Cardiac septum (tissue), 1 donor: Measurements from ENCODE around the gene MAPK8IP3. TPM values are rescaled to one million over a fixed set of nuclear protein-coding genes. Genes with fewer than 3 reads are reported as not detected.
"Not testable (repeated sequence)": the region's sequence is repeated elsewhere in the genome, so short reads cannot be mapped to it uniquely, and the experiment has no call there.

Experiments used
- DNase-seq: peaks from one replicate; pipeline ENCODE4 v3.0.0-alpha.2; 2020; ENCODE audit warnings: low spot score
- intact Hi-C: fragments of 100-400 bp; cut with DNase I; formaldehyde crosslinking; loops from one replicate; pipeline ENCODE4 v1.14.0; 2022
- total RNA-seq: library from RNA; stranded (reverse); fragmentation: NEBNext Ultra II Directional; extraction: Animal tissue kit (Norgen Biotek cat#: 25700); gene quantifications from one replicate; pipeline ENCODE4 v1.2.1, GENCODE V29; 2021
- donor health status: DM: no; HTN: no; CAD: no.

MAPK8IP3 gene
- total RNA-seq, 1 donor from 2014 or later: 71.4 TPM

DNA sequence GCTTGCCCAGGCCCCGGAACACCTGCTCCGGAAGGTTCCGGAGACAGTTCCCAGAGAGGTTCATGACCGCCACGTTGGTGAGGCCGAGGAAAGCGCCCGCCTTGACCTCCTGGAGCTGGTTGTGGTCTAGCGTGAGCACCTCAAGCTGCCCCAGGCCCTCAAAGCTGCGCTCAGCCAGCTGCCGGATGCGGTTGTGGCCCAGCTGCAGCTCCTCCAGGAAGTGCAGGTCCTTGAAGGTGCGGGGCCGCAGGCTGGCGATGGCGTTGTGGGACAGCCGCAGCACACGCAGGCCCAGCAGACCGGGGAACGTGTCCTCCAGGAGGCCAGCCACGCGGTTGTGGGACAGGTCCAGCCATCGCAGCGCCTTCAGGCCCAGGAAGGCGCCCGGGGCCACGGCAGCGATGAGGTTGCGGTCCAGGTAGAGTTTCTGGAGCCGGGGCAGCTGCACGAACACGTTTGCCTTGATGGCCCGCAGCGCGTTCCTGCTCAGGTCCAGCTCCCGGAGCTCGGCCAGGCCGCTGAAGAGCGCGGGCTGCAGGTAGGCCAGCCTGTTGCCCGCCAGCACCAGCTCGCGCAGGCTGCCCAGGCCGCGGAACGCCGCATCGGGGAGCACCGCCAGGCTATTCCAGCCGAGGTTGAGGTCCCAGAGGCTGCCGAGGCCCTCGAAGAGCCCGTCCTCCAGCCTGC is 85.4 kb downstream of the MAPK8IP3 start:
- intact Hi-C loops: no loop called here
- no peak for DNase-seq

DNA sequence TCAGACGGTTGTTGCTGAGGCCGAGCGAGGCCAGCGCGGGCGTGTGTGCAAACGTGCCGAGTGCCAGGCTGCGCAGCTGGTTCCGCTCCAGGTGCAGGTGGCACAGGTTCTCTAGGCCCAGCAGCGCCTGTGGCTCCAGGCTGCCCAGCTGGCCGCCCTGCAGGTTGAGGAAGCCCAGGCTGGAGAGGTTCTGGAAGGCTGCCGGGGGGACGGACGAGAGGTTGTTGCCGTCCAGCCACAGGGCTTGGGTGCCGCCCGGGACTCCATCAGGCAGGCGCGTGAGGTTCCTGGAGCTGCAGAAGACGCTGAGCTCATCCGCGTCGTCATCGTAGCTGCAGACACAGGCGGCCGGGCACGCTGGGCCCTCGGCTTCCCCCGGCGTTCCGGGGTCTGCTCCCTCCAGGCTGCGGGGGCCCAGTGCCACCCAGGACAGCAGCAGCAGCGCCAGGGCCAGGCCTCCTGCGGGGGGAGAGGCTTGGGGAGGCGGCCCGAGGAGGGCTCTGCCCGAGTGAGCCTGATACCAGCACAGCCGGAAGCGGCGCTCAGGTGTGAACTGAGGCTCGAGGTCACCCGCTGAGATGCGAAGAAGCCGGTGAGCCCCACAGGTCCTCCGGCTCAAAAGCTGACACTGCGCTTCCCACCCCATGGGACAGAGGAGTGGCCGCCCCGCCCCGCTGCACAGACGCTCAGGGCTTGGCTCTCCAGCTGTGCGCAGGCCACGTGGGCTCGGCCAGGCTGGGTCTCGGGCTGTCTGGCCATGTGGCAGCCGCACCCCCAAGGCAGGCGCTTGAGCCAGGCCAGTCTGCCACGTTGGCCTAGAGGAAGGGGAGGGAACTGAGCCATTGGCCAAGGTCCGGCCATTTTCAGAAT is 86.2 kb downstream of the MAPK8IP3 start:
- no peak for DNase-seq
- intact Hi-C loops: no loop called here

DNA sequence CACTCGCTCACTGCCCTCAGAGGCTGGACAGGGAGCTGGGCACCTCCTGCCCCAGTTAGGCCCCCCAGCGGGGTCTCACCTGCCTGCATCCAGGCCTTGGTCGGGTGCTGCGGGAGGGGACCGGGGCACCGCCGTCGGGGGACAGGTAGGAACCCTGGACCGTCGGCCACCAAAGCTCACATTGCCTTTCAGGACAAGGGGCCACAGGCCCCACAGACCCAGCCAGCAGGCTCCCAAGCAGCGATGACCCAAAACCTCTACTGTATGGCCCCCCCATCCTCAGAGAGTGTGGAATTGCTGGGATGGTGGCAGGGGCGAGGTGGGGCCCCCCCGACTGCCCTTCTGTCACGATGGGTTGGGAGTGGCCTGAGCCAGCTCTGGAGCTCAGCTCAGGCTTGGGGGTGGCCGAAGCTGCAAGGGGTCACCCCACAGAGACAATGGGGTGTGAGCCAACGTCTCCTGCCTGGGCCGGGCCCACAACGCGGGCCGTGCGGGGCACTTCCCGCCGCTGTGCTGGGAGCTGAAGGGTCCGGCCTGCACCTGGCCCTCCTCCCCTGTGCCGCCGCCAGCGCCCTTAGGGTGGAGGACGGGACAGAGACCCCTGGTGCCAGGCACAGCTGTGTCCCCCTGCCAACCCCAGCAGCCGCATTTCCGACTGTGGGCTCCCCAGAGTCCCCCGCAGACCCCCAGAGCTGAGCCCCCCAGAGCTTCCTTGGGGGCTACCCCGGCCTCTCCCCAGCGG is 87.0 kb downstream of the MAPK8IP3 start:
- no peak for DNase-seq
- intact Hi-C loops: no loop called here

DNA sequence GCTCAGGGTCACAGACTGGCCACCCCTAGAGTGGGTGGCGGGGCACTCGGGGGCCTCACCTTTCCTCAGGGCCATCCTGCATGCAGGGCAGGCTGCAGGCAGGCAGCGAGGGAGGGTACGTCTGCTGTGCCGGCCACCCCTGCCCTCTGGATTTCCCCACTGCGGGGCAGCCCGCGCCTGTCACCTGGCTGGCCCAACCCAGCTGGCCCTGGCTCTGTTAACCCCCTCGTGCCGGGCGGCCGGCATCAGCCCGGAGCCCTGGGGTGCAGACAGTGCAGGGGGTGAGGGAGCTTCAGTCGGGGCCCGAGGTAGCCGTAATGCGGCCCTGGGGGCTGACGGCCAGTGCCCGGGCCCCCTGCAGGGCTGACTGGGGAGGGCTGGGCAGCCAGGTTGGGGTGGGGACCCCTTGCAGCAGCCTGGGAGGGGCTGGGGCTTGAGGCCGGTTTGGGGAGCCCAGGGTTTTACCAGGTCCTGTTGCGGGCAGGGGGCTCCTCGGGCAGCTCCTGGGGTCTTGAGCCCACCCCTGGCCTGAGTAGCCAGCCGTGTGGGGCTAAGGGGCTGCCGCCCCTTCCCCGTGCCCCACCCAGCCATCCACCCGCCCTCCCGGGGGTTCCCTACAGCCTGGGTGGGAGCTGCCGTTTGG is 87.7 kb downstream of the MAPK8IP3 start, which contains the start of gene IGFALS:
Gene IGFALS, minus strand, starts transcription at position 128 of the 643 bp plus-strand sequence. Its CDS starts 53 bp downstream, at position 75.
- intact Hi-C loops: no loop called here
- no peak for DNase-seq

DNA sequence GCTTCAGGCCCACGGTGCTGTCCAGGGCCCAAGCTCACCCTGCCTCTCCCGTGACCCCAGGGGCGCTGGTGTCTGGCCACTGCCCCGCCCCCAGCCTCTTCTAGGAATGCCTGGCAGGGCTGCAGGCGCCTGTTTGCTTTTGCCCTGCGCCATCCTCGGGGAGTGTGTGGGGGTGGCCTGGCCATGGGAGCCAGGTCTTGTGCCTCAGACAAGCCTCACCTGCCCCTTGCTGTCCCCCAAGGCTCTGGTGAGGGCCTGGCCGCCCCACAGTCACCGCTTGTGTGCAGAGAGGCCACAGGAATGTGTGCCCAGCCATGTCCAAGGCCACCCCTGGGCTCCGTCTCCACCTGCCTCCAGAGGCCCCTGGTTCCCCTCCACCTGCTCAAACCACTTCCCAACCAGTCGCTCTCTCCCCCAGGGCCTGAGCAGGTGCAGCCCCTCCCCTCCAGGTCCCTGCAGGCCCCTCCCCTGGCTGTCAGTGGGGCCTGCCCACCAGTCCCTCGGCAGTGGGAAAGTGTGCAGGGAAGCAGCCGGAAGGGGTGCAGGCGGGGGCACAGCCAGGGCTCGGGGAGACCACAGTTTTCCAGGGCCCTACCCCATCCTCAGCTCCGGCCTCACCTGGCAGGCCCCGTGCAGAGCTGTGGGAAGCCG is 88.4 kb downstream of the MAPK8IP3 start:
- no peak for DNase-seq
- intact Hi-C loops: no loop called here

DNA sequence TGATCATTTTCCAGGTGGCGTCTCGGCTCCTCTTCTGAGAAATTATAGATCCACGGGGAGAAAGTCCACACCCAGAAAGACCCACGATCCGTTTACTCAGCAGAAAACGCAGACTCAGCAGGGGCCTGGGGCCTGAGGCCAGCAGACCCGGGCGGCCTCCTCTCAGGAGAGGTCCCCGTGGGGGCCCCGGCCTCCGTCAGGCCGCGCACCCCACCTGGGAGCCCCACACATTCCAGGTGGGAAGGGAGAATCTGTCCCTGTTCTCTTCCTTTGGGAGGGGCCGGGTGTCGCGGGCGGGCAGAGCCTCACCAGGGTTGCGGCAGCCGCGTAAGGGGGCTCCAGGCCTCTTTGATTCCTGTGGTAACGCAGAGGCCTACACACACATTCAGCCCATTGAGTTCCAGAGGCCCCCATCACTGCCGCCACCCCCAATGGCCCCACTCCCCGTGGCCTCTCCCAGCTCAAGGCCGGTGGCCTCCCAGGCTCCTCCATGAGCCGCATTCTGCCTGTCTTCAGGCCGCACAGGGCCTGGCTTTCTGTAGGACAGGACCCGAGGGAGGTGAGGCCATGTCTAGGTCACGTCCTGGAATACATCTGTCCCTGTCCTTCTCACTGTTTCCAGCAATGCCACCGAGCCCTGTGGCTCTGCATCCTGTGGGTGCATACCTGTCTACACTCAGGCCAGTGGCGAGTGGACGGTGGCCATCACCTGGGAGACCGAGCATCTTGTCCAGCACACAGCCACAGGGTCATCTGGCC is 89.1 kb downstream of the MAPK8IP3 start:
- intact Hi-C loops: no loop called here
- DNase-seq: no peak

DNA sequence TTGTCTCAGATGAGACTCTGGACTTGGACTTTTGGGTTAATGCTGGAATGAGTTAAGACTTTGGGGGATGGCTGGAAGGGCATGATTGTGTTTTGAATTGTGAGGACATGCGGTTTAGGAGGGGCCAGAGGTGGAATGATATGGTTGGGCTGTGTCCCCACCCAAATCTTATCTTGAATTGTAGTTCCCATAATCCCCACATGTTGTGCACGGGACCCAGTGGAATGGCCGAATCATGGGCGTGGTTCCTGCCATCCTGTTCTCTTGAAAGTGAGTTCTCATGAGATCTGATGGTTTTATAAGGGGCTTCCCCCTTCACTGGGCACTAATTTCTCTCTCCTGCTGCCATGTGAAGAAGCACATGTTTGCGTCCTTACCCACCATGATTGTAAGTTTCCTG is 93.3 kb downstream of the MAPK8IP3 start:
- intact Hi-C loops: not testable (repeated sequence)

DNA sequence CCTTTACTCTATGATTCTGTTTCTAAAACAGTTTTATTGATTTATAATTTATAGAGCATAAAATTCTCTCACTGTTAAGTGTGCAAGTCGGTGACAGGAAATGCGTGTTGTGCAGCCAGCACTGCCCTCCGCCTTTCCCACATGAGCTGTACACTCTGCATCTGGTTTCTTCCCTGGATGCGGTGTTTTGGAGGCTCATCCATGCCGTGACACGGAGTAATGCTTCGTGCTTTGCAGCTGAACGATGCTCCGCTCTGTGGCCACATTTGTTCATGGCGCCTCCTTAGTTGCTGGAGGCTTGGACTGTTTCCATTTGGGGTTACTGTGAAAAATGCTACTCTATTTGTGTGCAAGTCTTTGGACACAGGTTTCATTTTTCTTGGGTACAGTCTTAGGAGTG is 94.7 kb downstream of the MAPK8IP3 start:
- intact Hi-C loops: no loop called here
- DNase-seq: no peak

More for the DNA sequence above, 93.3 kb downstream of the MAPK8IP3 start:
- not testable (repeated sequence) for DNase-seq

DNA sequence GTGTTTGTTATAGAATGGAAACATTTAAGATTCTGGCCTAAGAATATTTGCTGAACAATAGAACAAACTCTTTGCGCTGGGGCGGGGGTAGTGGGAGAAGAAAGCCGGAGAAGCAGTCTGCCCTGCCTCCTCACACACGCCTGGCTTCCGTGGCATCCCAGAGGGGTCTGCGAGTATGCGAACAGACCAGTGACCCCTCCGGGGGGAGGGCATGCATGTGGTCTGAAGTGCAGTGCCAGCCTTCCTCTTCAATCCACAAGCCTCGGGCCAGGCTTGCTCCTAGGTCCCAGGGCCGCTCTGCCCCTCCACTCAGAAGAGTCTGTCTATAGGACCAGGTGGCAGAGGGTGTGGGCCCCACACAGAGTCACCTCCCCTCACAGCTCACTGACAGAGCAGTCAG is 101.6 kb downstream of the MAPK8IP3 start:
- intact Hi-C loops: no loop called here
- no peak for DNase-seq

DNA sequence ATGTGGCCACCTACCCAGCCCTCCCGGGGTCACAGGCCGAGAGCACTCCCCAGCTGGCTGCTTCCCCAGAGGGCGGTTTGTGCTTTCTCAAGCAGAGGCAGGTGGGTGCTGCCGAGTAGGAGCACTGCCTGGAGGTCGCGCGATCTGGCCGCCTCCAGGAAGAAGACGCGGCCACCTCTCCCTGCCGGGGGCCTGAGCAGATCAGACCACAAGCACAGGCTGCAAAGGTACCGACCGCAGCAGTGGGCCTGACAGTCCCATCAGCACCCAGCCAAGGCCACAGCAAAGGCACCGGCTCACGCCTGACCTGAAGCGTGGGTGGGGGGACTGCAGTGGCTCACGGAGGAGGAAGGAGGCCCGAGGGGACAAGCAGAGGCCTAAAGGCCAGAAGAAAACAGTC is 102.7 kb downstream of the MAPK8IP3 start:
- intact Hi-C loops: no loop called here
- no peak for DNase-seq

DNA sequence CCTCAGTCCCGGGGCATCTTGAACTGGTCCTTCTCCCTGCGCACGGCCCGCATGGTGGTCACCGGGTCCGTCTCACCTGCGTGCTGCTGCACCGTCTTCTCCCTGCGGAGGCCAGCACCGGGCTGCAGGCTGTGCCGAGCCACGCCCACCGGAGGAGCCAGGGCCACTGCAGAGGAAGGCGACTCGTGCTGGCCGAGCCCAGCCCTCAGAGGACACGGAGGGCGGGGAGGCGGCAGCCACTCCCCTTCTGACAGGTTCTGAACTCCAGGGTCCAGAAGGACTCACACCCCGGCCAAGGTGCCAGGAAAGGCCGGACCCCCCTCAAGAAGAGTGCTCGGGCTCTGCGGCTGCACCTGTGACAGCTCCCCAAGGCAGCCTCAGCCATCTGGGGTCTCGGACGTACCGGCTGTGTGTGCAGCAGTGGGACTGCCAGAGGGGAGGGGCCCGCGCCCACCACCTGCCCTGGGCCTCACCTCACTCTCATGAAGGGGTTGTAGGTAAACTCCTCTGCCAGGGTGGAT is 103.3 kb downstream of the MAPK8IP3 start:
- no peak for DNase-seq
- intact Hi-C loops: no loop called here

DNA sequence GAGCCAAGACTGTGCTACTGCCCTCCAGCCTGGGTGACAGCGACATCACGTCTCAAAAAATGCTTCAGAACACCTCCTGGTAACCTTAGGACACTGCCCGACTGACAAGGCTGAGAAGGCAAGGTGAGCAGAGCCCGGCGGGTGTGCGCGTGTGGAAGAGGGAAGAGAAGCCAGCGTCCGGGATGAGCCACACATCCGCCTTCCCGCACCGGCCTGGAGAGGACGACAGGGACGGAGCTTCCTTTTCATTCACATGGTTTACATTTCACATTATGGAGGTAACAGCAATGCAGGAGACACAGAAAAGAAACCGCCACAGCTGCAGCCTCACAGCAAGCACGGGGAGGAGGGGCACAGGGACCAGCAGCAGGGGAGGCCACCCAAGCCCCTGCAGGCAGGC is 104.1 kb downstream of the MAPK8IP3 start:
- DNase-seq: no peak
- intact Hi-C loops: no loop called here

DNA sequence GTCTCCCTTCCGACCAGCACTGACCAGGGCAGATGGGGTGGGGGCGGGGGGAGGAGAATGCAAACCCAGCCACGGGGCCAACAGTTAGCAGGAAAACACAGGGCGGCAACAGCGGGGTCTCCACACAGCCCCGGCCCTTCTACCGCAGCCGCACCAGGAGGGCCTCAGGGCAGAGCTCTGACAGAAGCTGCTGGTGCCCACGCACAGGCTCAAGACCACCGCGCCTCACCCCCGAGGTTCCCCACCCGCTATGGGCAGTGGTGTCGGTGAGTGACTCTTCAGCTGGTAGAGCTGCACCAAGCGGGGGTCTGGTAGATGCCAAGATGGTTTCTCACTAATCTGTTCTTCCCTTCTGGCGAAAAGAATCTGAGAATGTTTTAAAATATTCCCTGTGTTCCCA is 104.5 kb downstream of the MAPK8IP3 start:
- no peak for DNase-seq
- intact Hi-C loops: no loop called here

DNA sequence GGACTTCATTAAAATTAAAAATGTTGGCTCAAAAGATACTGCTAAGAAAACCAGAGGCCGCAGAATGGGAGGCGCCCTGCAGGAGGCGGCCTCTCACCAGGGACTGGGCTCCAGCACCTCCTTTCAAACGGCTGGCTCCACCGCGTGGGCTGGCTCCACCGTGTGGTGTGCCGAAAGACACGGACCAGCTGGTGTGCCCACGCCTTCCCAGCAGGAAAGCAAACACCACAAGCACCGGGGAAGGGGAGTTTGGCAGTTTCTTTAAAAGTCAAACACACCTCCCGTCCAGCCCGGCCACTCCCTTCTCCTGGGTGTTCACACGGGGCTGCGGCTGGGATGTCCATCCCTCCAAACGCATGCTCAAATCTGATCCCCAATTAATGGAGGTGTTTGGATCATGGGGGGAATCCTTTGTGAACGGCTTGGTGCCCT is 106.8 kb downstream of the MAPK8IP3 start:
- no peak for DNase-seq
- intact Hi-C loops: no loop called here

DNA sequence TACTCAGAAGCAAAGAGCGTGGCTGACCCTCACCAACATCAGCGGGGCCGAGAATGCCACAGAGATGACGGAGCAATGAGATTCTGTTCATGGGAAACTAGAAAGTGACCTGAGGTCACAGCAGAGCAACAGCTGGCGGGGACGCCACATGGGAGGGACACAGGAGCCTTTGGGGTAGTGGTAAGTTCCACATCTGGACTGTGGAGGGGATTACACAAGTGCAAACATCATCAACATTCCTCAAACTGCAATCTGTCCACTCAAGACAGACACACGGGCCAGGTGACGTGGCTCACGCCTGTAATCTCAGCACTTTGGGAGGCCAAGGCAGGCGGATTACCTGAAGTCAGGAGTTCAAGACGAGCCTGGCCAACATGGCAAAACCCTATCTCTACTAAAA is 109.5 kb downstream of the MAPK8IP3 start:
- intact Hi-C loops: no loop called here
- no peak for DNase-seq

DNA sequence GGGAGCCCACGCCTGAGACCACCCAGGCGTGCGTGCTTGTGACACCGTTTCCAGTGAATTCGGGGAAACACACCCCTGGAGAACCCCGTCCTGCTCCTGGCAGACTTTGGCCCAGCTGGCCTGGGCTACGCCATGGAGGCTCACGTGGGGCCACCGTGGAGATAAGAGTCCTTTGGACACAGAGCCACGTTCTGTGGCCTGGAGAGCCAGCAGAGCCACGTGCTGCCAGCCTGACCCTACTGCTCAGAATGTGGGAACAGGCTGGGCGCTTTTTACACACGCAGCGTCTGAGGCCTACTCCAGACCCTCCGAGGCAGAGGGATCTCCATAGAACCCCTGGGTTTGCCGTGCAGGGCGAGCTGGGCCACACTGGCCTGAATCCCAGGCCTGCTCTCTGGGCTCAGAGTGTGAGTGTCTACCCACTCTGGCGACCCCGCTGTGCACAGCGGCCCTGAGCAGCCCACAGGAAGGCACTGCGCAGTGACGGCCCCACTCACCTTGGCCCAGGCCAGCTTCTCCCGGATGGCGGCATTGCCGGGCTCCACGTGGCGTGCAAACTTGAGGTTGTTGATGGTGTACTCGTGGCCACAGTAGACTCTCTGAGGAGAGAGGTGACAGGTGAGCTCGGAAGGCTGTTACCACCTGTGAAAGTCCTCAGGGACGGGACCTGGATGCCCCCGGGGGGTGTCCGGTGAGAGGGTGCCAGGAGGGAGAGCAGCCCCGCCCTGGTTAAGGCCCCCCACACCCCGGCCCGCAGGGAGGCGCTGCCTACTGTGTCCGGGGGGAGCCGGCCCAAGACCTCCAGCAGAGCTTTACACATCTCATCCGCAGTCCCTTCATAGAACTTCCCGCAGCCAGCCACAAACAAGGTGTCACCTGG is 110.6 kb downstream of the MAPK8IP3 start:
- DNase-seq: no peak
- intact Hi-C loops: no loop called here

DNA sequence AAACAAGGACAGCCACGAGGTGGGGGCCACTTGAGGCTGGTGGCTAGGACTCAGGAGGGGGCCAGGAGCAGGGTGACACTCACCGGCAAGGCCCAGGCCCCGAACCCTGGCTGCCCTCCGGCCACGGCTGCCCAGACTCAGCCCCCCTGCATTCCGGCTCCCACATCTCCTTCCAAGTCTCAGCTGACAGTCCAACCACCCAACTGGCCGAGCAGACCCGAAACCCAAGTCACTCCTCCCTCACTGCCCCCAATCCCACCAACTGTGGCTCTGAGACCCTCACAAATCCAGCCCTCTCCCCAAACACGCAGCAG is 111.2 kb downstream of the MAPK8IP3 start:
- intact Hi-C loops: no loop called here
- no peak for DNase-seq

DNA sequence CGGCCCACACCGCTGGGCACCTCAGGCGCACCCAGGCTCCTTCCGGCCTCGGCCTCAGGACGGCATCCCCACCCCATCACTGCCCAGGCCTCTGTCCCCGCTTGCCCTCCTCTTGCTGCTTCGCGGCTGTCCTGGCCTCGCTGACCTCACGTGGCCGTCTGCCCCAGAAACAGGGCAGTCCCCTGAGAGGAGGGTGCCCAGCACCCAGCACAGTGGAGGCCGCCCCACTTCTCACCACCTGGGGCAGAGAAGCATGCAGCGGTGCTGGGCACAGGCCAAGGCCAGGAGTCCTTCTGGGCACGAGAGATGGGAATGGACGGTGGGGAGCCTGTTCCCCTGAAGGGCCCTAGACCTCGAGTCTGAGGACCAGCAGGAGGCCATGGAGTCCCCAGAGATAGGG is 111.7 kb downstream of the MAPK8IP3 start:
- DNase-seq: no peak
- intact Hi-C loops: no loop called here
